GM18520 (cell line): Measurements from ENCODE around the gene MIGA2.
"Not testable (repeated sequence)": the region's sequence is repeated elsewhere in the genome, so short reads cannot be mapped to it uniquely, and the experiment has no call there.

Source experiments
- ATAC-seq: cut with Tn5 transposase; IDR thresholded peaks from one replicate; pipeline ENCODE4 v1.9.1; 2021; ENCODE audit not compliant: unreplicated experiment

MIGA2 gene

GRCh38 chr9:129098328-129098727 lies 61.9 kb downstream of the MIGA2 start:
- no peak for ATAC-seq

- ATAC-seq, result no peak
Measured at GRCh38 chr9:129100383-129101169, 64.2 kb downstream of the MIGA2 start.

- no peak for ATAC-seq
Measured at GRCh38 chr9:129101279-129101678, 64.9 kb downstream of the MIGA2 start.

- no peak for ATAC-seq
Measured at GRCh38 chr9:129102095-129102525, 65.7 kb downstream of the MIGA2 start.

- ATAC-seq, result no peak
Measured at GRCh38 chr9:129102791-129103594, 66.6 kb downstream of the MIGA2 start.

- ATAC-seq, result no peak
Measured at GRCh38 chr9:129103595-129103965, 67.2 kb downstream of the MIGA2 start.

- ATAC-seq, result no peak
Measured at GRCh38 chr9:129104051-129104450, 67.6 kb downstream of the MIGA2 start.

GRCh38 chr9:129105857-129106694 lies 69.7 kb downstream of the MIGA2 start:
- no peak for ATAC-seq

- no peak for ATAC-seq
Measured at GRCh38 chr9:129107651-129108050, 71.2 kb downstream of the MIGA2 start.

- no peak for ATAC-seq
Measured at GRCh38 chr9:129108083-129108804, 71.8 kb downstream of the MIGA2 start.

- ATAC-seq, result no peak
Measured at GRCh38 chr9:129108805-129109536, 72.5 kb downstream of the MIGA2 start.

- ATAC-seq, result no peak
Measured at GRCh38 chr9:129109537-129109903, 73.1 kb downstream of the MIGA2 start.

GRCh38 chr9:129109952-129110739 lies 73.7 kb downstream of the MIGA2 start:
- ATAC-seq, result peak; percentile 27

GRCh38 chr9:129110740-129111527 lies 74.5 kb downstream of the MIGA2 start, which contains the start of the genes CRAT and PTPA:
Gene CRAT (minus strand): TSS chr9:129110793. CDS start chr9:129110509, 284 bp downstream.
Gene PTPA (plus strand): TSS chr9:129111415. CDS start chr9:129111601, 186 bp downstream.
- ATAC-seq, result peak; percentile 63

GRCh38 chr9:129111528-129112151 lies 75.2 kb downstream of the MIGA2 start:
- ATAC-seq, result peak; percentile 12

- not testable (repeated sequence) for ATAC-seq
Measured at GRCh38 chr9:129112526-129112925, 76.1 kb downstream of the MIGA2 start.

- no peak for ATAC-seq
Measured at GRCh38 chr9:129113645-129114304, 77.3 kb downstream of the MIGA2 start.
